ENCODE data around the gene UGT1A8.

UGT1A8 gene

GRCh38 chr2:233822101-233822771, 204.8 kb downstream of the UGT1A8 start:
- Histone ChIP-seq H3F3A (ENCODE audit: insufficient read depth, low read length) (no peaks in the 10 kb centered on the region), H3K4me2 (ENCODE audit: low read depth, low read length) (no peak overlapping the region), H3K4me1 (ENCODE audit: low read length) (no peaks in the 10 kb centered on the region), H3K79me2 (ENCODE audit: low read length) (no peaks in the 10 kb centered on the region), H3K36me3 (replicated peaks; ENCODE audit: insufficient read depth, low read length) (no peaks in the 10 kb centered on the region), H3K9me3 (replicated peaks; ENCODE audit: insufficient read depth, low read length) (no peaks in the 10 kb centered on the region), H4K20me1 (ENCODE audit: insufficient read depth, low read length) (no peaks in the 10 kb centered on the region), H3K27ac (ENCODE audit: low read length) (no peak overlapping the region), H3K27me3 (replicated peaks; ENCODE audit: insufficient read depth, low read length) (no peaks in the 10 kb centered on the region), H3K9ac (ENCODE audit: low read length) (no peak overlapping the region), H2AFZ (ENCODE audit: low read length) (no peak overlapping the region), H3K9me2 (replicated peaks; ENCODE audit: insufficient read depth, low read length) (no peaks in the 10 kb centered on the region), H3K4me3 (ENCODE audit: low read length) (no peak overlapping the region)
- no peak for DNase-seq
- TF ChIP-seq EZH2 (optimal IDR thresholded peaks at IDR 0.05; ENCODE audit: low read depth, low read length) (no peak), CTCF (IDR thresholded peaks at IDR 0.05; ENCODE audit: low read length) (no peak)
